ENCODE measurements around the gene SET. TPM values are rescaled to one million over a fixed set of nuclear protein-coding genes. Genes with fewer than 3 reads are reported as not detected.
A peak's percentile ranks its signal among the peaks of the same experiment; 100 is the strongest.

SET gene
- total and polyA plus RNA-seq, 2 of the 13 experiments (the other 11 are each of a cell fraction or from before 2014, with no cell fraction given), result 94.2 to 611 TPM

- TF ChIP-seq ZNF121 (CRISPR knock-in tag; IDR thresholded peaks at IDR 0.05), result peak; percentile 99
- TF ChIP-seq ZBTB38 (CRISPR knock-in tag; IDR thresholded peaks at IDR 0.05), result peak; percentile 91
- peak; percentile 85 for TF ChIP-seq ZFX (CRISPR knock-in tag; IDR thresholded peaks at IDR 0.05; ENCODE audit: low read depth)
- TF ChIP-seq, protein P1, sequence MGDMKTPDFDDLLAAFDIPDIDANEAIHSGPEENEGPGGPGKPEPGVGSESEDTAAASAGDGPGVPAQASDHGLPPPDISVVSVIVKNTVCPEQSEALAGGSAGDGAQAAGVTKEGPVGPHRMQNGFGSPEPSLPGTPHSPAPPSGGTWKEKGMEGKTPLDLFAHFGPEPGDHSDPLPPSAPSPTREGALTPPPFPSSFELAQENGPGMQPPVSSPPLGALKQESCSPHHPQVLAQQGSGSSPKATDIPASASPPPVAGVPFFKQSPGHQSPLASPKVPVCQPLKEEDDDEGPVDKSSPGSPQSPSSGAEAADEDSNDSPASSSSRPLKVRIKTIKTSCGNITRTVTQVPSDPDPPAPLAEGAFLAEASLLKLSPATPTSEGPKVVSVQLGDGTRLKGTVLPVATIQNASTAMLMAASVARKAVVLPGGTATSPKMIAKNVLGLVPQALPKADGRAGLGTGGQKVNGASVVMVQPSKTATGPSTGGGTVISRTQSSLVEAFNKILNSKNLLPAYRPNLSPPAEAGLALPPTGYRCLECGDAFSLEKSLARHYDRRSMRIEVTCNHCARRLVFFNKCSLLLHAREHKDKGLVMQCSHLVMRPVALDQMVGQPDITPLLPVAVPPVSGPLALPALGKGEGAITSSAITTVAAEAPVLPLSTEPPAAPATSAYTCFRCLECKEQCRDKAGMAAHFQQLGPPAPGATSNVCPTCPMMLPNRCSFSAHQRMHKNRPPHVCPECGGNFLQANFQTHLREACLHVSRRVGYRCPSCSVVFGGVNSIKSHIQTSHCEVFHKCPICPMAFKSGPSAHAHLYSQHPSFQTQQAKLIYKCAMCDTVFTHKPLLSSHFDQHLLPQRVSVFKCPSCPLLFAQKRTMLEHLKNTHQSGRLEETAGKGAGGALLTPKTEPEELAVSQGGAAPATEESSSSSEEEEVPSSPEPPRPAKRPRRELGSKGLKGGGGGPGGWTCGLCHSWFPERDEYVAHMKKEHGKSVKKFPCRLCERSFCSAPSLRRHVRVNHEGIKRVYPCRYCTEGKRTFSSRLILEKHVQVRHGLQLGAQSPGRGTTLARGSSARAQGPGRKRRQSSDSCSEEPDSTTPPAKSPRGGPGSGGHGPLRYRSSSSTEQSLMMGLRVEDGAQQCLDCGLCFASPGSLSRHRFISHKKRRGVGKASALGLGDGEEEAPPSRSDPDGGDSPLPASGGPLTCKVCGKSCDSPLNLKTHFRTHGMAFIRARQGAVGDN (CRISPR knock-in tag; IDR thresholded peaks at IDR 0.05), result peak; percentile 65
- TF ChIP-seq RAD21 (CRISPR knock-in tag; IDR thresholded peaks at IDR 0.05), result peak; percentile 87
Measured at GRCh38 chr9:128648206-128648605, 40.8 kb upstream of the SET start (continued).

DNA sequence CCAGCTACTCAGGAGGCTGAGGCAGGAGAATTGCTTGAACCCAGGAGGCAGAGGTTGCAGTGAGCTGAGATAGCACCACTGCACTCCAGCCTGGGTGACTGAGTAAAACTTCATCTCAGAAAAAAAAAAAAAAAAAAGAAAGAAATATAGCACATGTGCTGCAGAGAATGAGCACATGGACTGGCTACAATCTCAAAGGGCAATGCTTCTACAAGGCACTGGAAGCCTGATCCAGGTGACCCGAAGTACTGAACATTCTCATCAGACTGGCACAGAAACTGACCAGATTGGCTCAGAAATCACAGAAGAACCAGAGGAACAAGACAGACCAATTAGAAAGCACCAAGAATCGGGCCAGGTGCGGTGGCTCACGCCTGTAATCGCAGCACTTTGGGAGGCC lies 37.2 kb upstream of the SET start:
- no peak for DNase-seq (ENCODE audit: low spot score)
- intact Hi-C loops (cut with micrococcal nuclease; ENCODE audit: unreplicated experiment), result no loop called here
- H3K9ac ChIP-seq (ENCODE audit: insufficient read depth, low read depth, low read length), result no peak overlapping the region
- TF ChIP-seq ZNF678 (CRISPR knock-in tag; IDR thresholded peaks at IDR 0.05) (no peak), MNT (IDR thresholded peaks at IDR 0.05) (peak; percentile 98)
- no peak overlapping the region for H2AFZ ChIP-seq (ENCODE audit: low read length)
- no peaks in the 10 kb centered on the region for H3K27me3 ChIP-seq (ENCODE audit: control insufficient read depth in 1 of 2, insufficient read depth in 2 of 2, low read length in 2 of 2)
- POLR2A ChIA-PET, result no interaction called here
- no peak for ATAC-seq
- H3K4me1 ChIP-seq (ENCODE audit: insufficient read depth, low read length), result no peaks in the 10 kb centered on the region
- in situ Hi-C loops (cut with HindIII; ENCODE audit: extremely low pct_ligation_motif_present, low pct_unique_long_range_greater_than_20kb), result no loop called here
- no peak overlapping the region for H3K4me3 ChIP-seq (replicated peaks in 1 of 3; ENCODE audit: insufficient read depth in 1 of 3, low read depth in 2 of 3, low read length in 3 of 3)
- no peak overlapping the region for H3K27ac ChIP-seq (ENCODE audit: extremely low read length, insufficient read depth, low read length)
- FAIRE-seq, result no peak
- H4K20me1 ChIP-seq (ENCODE audit: insufficient read depth, low read length), result no peaks in the 10 kb centered on the region
- H3K79me2 ChIP-seq (ENCODE audit: insufficient read depth, low read length), result no peaks in the 10 kb centered on the region
- H3K36me3 ChIP-seq (replicated peaks in 1 of 2; ENCODE audit: control insufficient read depth in 1 of 2, insufficient read depth in 2 of 2, low read length in 2 of 2), result no peaks in the 10 kb centered on the region
- BruUV-seq (replicated peaks), result no TSS peak
- 97% methylated on average over 5 of the region's 5 CpGs for WGBS (ENCODE audit: low lambda C conversion rate)
- H3K4me2 ChIP-seq (ENCODE audit: low read depth, low read length), result no peak overlapping the region
- CTCF ChIA-PET (ENCODE audit: low intra/inter-chr PET ratio, low total read pairs), result no interaction called here
- no peaks in the 10 kb centered on the region for H3K9me3 ChIP-seq (ENCODE audit: low read length)
